HG03442 (cell line): ENCODE data around the gene CTDSPL.

Experiments
- ATAC-seq: cut with Tn5 transposase; IDR thresholded peaks from one replicate; pipeline ENCODE4 v1.9.1; 2021; ENCODE audit warnings: mild to moderate bottlenecking, moderate library complexity; ENCODE audit not compliant: unreplicated experiment

CTDSPL gene

GRCh38 chr3:37912052-37912733 is 50.5 kb downstream of the CTDSPL start:
- no peak for ATAC-seq

- no peak for ATAC-seq
Measured at GRCh38 chr3:37913522-37913921, 51.8 kb downstream of the CTDSPL start.

GRCh38 chr3:37916685-37917084 is 55.0 kb downstream of the CTDSPL start:
- ATAC-seq: no peak

- no peak for ATAC-seq
Measured at GRCh38 chr3:37918627-37919026, 56.9 kb downstream of the CTDSPL start.

- ATAC-seq: no peak
Measured at GRCh38 chr3:37920156-37920699, 58.5 kb downstream of the CTDSPL start.

GRCh38 chr3:37921025-37921424 is 59.3 kb downstream of the CTDSPL start:
- ATAC-seq: no peak

- ATAC-seq: no peak
Measured at GRCh38 chr3:37922721-37923568, 61.3 kb downstream of the CTDSPL start.

- ATAC-seq: no peak
Measured at GRCh38 chr3:37923569-37924040, 61.9 kb downstream of the CTDSPL start.

- no peak for ATAC-seq
Measured at GRCh38 chr3:37924453-37924852, 62.8 kb downstream of the CTDSPL start.

- no peak for ATAC-seq
Measured at GRCh38 chr3:37925157-37925556, 63.5 kb downstream of the CTDSPL start.

GRCh38 chr3:37926611-37927010 is 64.9 kb downstream of the CTDSPL start:
- no peak for ATAC-seq

- no peak for ATAC-seq
Measured at GRCh38 chr3:37930495-37930894, 68.8 kb downstream of the CTDSPL start.

GRCh38 chr3:37932505-37932904 is 70.8 kb downstream of the CTDSPL start:
- ATAC-seq: no peak

GRCh38 chr3:37934631-37935289 is 73.1 kb downstream of the CTDSPL start:
- no peak for ATAC-seq

GRCh38 chr3:37935290-37935668 is 73.6 kb downstream of the CTDSPL start:
- ATAC-seq: no peak

- no peak for ATAC-seq
Measured at GRCh38 chr3:37935756-37936666, 74.3 kb downstream of the CTDSPL start.

- no peak for ATAC-seq
Measured at GRCh38 chr3:37937156-37937555, 75.5 kb downstream of the CTDSPL start.

GRCh38 chr3:37938011-37938410 is 76.3 kb downstream of the CTDSPL start:
- ATAC-seq: no peak

GRCh38 chr3:37940242-37940908 is 78.7 kb downstream of the CTDSPL start:
- ATAC-seq: no peak
